Measurements from ENCODE around the gene MLIP. TPM values are rescaled to one million over a fixed set of nuclear protein-coding genes. Genes with fewer than 3 reads are reported as not detected.

MLIP gene
- total RNA-seq, 4 donors from 2014 or later = 0.64 to 4.3 (median 2.5) TPM

DNA sequence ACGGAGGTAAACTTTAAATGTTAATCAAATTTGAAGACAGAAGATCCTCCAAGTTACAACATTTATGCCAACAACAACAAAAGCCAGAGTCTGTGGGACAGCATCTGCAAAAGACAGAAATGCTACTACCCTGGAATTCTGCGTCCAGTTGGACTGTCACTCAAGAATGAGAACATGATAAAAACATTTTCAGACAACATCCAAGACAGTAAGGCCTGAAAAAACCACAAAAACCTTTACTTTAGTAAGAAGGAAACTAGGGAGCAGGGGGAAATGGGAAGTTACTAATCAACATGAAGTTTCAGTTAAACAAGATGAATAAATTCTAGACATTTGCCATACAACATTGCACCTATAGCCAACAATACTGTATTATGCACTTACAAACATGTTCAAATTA is 77.6 kb downstream of the MLIP start:
- Histone ChIP-seq H3K27me3 (no peaks in the 10 kb centered on the region), H3K4me1 (peaks cover 0 to 8% (median 0%) of the 10 kb centered on the region in 3 donors), H3K9me3 (no peaks in the 10 kb centered on the region), H3K4me3 (no peak overlapping the region), H3K36me3 (no peaks in the 10 kb centered on the region), H3K27ac (no peak overlapping the region)
- no peak for DNase-seq
- 49 to 69% methylated on average over 2 of the region's 2 CpGs for WGBS, 2 donors
- no peak for TF ChIP-seq POLR2A (IDR thresholded peaks at IDR 0.05)
- TF ChIP-seq, protein P1, sequence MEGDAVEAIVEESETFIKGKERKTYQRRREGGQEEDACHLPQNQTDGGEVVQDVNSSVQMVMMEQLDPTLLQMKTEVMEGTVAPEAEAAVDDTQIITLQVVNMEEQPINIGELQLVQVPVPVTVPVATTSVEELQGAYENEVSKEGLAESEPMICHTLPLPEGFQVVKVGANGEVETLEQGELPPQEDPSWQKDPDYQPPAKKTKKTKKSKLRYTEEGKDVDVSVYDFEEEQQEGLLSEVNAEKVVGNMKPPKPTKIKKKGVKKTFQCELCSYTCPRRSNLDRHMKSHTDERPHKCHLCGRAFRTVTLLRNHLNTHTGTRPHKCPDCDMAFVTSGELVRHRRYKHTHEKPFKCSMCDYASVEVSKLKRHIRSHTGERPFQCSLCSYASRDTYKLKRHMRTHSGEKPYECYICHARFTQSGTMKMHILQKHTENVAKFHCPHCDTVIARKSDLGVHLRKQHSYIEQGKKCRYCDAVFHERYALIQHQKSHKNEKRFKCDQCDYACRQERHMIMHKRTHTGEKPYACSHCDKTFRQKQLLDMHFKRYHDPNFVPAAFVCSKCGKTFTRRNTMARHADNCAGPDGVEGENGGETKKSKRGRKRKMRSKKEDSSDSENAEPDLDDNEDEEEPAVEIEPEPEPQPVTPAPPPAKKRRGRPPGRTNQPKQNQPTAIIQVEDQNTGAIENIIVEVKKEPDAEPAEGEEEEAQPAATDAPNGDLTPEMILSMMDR (IDR thresholded peaks at IDR 0.05) = no peak
- intact Hi-C loops (cut with DNase I) = no loop called here

DNA sequence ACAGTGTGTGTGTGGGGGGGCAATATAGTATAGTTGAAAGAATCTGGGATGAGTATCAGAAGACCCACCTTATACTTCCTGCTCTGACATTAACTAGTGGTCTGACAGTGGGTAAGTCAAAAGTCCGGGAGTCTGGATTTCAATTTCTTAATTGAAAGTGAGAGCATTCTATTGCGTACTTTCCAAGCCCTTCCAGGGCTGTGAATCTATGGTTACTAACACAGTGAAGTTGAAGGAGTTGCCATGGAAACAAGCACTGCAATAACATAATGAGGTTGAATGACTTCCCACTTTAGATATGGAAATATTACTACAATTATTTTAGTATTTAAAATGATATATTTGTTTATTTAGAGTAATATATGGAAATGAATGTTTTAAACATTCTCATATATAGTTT is 80.2 kb downstream of the MLIP start:
- TF ChIP-seq POLR2A (IDR thresholded peaks at IDR 0.05) = no peak
- TF ChIP-seq, protein P1 (IDR thresholded peaks at IDR 0.05) = no peak
- DNase-seq = no peak
- intact Hi-C loops (cut with DNase I) = no loop called here
- WGBS, 2 donors = 54 to 58% methylated on average over 2 of the region's 2 CpGs
- Histone ChIP-seq H3K4me3 (no peak overlapping the region), H3K4me1 (peaks cover 0 to 14% (median 0%) of the 10 kb centered on the region in 3 donors), H3K27me3 (no peaks in the 10 kb centered on the region), H3K27ac (no peak overlapping the region), H3K36me3 (no peaks in the 10 kb centered on the region), H3K9me3 (no peaks in the 10 kb centered on the region)

- TF ChIP-seq, protein P1 (IDR thresholded peaks at IDR 0.05) = no peak
- no peak for TF ChIP-seq POLR2A (IDR thresholded peaks at IDR 0.05)
- Histone ChIP-seq H3K36me3 (no peaks in the 10 kb centered on the region), H3K27ac (no peak overlapping the region), H3K4me1 (peaks cover 0 to 14% (median 0%) of the 10 kb centered on the region in 3 donors), H3K27me3 (no peaks in the 10 kb centered on the region), H3K4me3 (no peak overlapping the region), H3K9me3 (no peaks in the 10 kb centered on the region)
- intact Hi-C loops (cut with DNase I) = no loop called here
- DNase-seq = no peak
- WGBS, 2 donors = 60 to 61% methylated on average over 3 of the region's 3 CpGs
Measured at GRCh38 chr6:54192993-54193392, 81.8 kb downstream of the MLIP start.

- 67 to 75% methylated on average over 3 of the region's 3 CpGs for WGBS, 2 donors
- no peak for TF ChIP-seq POLR2A (IDR thresholded peaks at IDR 0.05)
- TF ChIP-seq, protein P1 (IDR thresholded peaks at IDR 0.05) = no peak
Measured at GRCh38 chr6:54193560-54193959, 82.3 kb downstream of the MLIP start.

DNA sequence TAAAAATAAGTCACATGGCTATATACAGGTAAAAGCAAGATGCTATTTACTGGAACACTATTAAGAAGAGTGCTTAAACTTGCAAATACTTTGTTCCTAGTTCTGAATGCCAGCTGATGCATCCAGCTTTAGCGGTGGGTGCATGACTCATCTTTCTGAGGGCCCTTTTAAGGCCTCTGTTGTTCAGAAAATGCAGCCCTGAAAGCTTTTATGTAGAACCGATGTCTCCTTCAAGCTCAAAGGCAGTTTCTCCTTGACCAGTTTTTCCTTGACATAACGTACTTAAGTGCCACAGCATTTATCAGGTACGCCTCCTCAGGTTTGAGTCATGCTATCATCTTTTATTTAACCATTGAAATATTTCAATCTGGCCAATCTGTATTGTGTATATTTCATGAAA is 82.8 kb downstream of the MLIP start:
- no peak for DNase-seq
- Histone ChIP-seq H3K27me3 (no peaks in the 10 kb centered on the region), H3K36me3 (no peaks in the 10 kb centered on the region), H3K4me3 (no peak overlapping the region), H3K27ac (no peak overlapping the region), H3K4me1 (peaks cover 0 to 14% (median 0%) of the 10 kb centered on the region in 3 donors), H3K9me3 (no peaks in the 10 kb centered on the region)
- TF ChIP-seq, protein P1 (IDR thresholded peaks at IDR 0.05) = no peak
- TF ChIP-seq POLR2A (IDR thresholded peaks at IDR 0.05) = no peak
- WGBS, 2 donors = 31 to 41% methylated on average over 3 to 4 of the region's 4 CpGs
- intact Hi-C loops (cut with DNase I) = no loop called here

More at GRCh38 chr6:54193560-54193959, 82.3 kb downstream of the MLIP start:
- Histone ChIP-seq H3K4me3 (no peak overlapping the region), H3K27ac (no peak overlapping the region), H3K4me1 (peaks cover 0 to 14% (median 0%) of the 10 kb centered on the region in 3 donors), H3K9me3 (no peaks in the 10 kb centered on the region), H3K36me3 (no peaks in the 10 kb centered on the region), H3K27me3 (no peaks in the 10 kb centered on the region)
- no peak for DNase-seq
- intact Hi-C loops (cut with DNase I) = no loop called here
